Hepatic stellate cell (primary cell): Measurements from ENCODE around the gene GAL3ST1.
"Not testable (repeated sequence)": the region's sequence is repeated elsewhere in the genome, so short reads cannot be mapped to it uniquely, and the experiment has no call there.

Experiments used
- DNase-seq: peaks from one replicate; pipeline ENCODE4 v3.0.0; 2011; ENCODE audit warnings: low spot score

Gene GAL3ST1

DNA sequence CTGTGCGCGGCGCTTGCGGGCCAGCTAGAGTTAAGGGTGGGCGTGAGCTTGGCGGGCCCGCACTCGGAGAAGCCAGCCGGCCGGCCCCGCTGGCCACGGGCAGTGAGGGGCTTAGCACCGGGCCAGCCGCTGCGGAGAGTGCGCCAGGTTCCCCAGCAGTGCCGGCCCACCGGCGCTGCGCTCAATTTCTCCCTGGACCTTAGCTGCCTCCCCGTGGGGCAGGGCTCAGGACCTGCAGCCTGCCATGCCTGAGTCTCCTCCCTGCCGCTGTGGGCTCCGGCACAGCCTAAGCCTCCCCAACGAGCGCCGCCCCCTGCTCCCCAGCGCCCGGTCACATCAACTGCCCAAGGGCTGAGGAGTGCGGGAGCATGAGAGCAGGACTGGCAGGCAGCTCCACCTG, 22.4 kb upstream of the GAL3ST1 start:
- DNase-seq = no peak

DNA sequence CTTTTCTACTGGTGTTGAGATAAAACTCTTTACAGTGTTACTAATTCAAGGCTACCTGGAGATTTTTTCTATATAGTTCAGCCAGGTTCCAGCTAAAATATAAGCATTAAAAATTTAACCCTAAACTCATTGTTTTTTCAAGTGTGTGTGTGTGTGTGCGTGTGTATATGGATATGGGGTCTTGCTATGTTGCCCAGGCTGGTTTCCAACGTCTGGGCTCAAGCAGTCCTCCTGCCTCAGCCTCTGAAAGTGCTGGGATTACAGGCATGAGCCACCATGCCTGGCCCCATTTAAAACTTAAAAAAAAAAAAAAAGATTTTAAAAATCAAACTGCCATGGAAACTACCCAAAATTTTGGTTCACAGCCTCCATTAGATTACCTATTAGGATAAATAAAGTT, 21.7 kb upstream of the GAL3ST1 start:
- no peak for DNase-seq

DNA sequence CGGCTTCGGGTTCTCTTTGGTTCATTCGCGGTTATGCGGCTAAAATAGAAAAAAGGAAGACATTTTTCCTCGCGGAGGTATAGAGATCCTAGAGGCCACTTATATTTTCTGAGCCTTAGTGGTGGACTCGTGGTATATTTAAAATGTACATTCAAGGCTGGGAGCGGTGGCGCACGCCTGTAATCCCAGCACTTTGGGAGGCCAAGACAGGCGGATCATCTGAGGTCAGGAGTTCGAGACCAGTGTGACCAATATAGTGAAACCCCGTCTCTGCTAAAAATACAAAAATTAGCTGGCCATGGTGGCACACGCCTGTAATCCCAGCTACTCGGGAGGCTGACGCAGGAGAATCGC, 17.9 kb upstream of the GAL3ST1 start:
- not testable (repeated sequence) for DNase-seq

DNA sequence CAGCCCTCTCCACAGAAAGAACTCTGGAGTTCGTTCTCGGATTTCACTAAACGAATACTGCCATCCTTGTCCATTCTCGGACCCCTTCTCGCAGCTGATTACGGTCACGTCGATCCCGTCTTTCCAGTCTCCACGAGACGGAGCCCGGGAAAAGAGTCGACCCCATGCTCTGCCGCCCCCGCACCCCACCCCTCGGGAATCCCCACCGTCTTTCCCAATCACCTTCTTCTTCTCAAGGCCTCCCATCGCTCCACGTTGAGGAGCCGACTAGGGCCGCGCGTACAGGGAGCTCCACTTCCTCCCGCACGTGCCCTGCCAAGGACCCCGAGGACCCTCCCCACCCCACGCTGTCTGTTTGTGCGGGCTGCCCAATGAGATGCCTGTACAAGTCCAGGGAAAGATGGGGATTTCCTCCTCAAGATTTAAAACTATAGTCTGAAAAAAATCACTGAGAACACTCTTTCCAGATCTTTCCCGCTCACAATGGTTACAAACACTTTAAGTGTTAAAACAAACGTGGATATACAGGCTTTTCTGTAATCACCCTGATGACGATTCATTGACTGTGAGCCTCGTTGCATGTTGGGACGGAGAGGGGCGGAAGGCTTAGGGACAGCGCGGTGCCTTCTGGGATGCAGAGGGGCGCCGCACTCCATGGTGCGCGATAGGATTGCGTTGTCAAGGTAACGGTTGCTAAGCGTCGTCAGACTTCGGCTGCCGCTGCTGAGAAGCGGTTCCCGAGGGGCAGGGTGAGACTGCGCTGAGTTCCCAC, 17.3 kb upstream of the GAL3ST1 start, which contains the start of gene PES1:
Gene PES1, minus strand, starts transcription at position 323 of the 772 bp plus-strand sequence. Its CDS starts 77 bp downstream, at position 246.
- DNase-seq = peak; percentile 97

DNA sequence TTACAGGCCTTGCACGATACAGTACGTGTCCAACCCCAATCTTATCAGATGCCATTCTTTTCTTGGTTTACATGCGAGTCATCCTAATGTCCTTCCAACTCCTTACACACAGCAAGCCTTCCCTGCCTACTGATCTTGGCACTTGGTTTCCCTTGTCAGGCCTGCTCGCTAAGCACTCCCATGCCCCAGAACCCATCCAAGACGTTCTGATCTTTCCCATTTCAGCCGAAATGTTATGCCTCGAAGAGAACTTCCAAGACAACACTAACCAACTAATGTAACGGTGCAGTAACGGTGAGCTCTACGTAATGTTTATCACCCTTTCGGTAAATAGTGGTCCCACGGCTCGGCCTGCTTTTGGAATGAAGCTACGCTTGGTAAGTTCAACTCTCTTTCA, 16.7 kb upstream of the GAL3ST1 start:
- DNase-seq = no peak

DNA sequence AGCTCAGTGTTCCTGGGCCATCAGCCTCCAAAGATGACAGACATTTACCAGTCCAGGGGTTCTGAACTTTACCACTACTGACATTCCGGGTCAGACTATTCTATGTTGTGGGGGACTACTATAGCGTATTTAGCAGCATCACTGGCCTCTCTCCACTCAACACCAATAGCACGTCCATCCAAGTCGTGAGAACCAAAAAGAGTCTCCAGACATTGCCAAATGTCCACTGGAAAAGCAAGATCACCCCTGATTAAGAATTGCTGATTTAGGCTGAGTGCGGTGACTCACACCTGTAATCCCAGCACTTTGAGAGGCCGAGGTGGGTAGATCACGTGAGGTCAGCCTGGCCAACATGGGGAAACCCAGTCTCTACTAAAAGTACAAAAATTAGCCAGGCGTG, 11.9 kb upstream of the GAL3ST1 start:
- DNase-seq = no peak

DNA sequence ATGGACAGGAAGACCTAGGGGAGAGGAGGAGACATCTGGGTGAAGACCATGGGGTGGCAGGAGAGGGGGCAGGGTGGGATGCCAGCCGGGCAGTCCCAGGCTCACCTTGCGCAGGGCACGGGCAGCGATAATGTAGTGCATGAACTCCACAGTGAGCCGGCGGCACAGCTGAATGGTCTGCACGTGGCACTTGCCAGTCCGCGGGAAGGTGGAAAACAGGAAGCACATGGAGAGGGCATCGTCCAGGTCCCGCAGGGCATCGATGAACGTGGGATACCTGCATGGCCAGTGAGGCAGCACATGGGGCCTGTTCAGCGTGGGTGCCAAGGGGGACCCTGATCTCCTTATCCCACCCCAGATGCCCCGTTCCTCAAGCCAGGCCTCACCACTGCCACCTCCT, 10.0 kb upstream of the GAL3ST1 start:
- no peak for DNase-seq

DNA sequence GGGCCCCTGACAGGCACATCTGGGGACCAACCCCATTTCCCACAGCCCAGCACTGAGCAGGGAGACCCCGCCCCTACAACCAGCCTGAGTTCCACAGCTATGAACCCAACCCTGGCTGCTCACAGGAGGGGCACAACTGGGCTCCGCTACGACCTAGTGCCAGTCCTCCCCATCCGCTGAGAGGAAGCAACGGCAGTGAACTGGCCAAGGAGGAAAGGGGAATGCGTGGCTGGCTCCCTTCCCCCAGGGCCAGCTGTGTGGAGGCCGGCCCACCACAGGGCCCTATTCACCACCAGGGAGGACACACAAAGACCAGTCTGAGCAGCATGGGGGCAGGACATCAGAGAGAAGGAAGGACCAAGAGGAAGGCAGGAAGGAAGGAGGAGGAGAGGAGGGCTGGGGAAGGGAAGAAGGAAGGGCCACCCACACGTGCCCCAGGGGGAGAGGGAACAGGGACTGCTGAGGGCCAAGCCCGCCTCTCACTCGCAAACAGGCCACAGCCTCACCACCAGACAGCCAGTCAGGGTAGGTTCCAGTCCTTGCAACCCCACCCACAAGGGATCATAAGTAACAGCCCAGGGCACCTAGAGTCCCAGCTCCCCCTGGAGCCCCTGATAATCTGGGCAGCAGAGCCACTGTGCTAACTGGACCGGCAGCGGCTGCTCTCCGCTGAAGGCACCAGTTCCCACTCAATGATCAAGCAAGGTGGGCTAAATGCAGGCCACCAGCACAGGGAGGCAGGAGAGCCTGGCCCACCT, 8.5 kb upstream of the GAL3ST1 start:
- DNase-seq = no peak

DNA sequence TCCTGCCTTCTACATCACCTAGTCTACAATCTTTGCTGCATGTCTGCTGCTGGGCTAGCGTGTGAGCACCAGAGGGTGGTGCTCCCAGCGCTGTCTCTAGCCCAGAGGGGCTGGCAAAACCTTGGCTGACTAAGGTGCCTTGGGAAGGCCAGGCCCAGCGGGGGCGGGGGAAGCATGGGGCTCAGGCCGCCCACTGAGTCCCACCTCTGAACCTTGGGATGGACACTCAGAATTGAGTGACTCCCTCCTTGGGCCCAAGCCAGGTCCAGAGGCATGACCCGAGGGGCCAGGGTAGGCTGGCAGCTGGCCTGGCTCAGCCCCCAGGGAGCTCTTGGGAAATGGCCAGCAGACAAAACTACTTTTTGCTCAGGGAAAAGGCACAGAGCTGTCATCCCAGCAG, 7.6 kb upstream of the GAL3ST1 start:
- no peak for DNase-seq

DNA sequence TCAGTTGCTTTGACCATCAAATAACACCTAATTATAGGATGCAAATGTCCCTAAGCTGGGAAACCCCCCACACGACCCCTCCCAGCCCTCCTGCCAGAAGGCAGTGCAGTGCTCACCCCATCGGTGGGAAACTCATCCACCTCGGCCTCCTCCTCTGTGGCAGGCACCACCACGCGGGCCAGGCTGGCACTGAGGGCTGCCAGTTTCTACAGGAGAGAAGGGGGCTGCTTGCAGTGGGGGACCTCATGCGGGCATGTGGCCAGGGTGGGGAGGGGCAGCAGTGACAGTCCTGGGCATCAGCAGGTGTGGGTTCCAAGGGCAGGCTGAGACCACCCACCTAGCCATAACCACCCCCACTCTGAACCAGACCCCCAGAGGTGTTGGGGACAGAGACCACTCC, 6.4 kb upstream of the GAL3ST1 start:
- no peak for DNase-seq

DNA sequence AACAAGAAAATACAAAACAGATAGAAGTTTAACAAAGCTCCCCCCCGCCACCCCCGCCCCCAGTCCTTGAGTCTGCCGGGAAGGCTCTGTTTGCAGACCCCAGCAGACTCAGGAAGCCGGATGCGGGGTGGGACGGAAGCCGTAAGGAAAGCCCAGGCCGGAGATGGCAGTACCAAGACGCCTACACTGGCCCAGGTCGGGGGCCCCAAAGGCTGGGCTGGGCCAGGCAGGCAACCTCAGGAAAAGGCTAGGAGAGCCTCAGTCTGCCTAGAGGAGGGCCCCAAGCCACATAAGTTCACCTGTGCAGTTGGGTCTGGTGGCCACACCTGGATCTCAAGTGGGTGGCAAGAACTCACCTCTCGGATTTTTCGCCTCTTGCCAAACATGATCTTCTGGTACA, 4.0 kb upstream of the GAL3ST1 start:
- DNase-seq = no peak

DNA sequence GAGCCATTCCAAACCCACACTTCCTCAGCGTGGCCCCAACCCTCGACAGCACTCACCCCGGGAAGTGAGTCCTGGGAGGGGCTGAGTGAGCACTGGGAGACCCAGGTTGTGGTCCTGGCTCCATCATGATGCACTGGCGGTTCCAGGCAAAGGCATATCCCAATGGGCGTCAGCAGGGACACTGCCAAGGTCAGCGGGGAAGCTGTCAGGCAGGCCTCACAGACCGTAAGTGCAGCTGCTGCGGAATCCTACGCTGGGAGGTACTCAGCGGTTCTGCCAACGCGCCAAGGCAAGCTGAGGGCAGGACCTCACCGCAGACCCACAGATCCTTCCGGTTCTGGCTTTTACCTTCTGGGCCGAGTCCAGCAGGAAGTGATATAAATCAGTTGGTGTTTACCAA, 1.4 kb upstream of the GAL3ST1 start:
- DNase-seq = no peak

DNA sequence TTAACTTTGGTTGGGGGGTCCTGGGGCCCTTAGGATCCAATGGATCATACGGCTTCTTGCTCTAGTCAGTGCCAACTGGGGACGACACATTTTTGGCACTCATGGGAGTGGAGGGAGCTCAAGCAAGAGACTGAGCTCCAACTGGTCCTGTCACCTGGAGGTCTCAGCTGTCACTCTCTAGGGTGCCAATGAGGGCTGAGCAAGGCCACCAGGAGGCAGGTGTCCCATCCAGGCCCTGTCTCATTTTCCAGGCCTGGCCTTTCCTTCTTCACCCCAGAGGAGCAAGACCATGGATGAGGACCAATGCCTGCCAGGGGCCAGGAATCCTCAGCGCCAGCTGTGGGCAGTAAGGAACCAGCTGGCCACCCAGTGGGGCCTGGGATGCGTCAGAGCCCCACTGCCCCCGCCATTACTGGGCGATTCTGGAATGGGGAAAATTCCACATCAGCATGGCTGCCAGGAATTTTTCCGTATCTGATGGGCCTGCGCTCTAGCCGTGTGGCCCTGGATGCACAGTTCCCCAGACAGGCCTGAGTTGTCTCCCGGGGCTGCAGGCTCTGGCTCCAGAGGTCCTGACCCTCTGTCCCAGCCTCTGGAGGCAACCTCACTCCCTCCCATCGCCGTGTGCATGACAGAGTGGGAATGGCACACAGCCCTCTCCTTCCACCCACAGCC, 669 bp upstream of the GAL3ST1 start:
- DNase-seq = peak; percentile 93

DNA sequence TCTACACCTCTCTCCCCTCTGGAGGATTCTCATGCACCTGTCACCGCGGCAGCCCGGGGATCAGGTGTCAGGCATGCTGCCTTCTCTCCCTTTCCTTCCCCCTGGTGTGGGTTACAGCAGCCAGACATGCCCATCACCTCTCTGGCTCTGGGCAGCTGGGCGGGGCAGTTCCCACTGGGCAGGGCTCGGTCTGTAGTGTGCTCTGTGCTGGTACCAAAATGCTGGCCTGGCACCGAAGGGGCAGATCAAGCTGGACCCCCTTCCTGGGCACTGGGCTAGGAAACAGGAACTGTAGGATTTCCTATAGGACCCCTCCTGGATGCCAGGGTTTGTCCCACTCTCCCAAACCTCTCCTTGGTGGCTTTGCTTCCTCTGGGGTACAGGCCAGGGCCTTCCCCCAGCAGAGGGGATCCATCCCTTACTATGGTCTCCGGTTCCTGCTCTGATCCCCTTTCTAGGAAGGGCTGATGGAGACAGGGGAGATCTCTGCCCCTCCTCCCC, 821 bp downstream of the GAL3ST1 start:
- DNase-seq = no peak

DNA sequence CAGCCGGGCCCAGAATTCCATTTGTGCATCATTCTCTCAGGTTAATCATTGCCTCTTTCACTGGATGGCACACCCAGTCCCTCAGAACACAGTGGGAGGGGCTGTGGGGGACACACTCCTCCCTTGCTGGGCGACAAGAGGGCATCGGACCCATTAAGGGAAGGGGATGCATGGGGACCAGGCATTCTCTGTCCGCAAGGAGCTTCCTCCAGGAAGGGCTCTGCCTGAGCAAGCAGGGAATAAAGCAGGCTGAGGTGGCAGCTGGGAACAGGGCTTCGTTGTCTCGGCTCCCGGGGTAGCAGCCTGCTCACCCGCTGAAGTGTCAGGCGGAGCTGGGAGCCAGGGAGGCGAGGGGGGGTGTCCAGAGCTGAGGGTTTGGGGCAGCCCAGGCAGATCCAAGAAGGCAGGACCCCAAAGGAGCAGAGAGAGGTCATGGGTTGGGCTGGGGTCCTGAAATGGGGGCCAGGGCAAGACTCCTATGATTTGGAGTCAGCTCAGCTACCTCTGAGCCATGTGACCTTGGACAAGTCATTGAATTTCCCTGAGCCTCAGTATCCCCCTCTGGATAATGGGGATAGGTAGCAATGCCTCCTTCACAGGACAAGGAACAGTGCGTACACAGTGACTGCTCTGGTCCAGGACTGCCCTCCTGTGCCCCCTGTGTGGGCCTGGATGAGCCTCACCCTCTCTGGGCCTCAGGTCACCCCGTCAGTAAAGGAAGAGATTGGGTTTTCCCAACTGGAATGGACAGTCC, 1.4 kb downstream of the GAL3ST1 start:
- DNase-seq = no peak

DNA sequence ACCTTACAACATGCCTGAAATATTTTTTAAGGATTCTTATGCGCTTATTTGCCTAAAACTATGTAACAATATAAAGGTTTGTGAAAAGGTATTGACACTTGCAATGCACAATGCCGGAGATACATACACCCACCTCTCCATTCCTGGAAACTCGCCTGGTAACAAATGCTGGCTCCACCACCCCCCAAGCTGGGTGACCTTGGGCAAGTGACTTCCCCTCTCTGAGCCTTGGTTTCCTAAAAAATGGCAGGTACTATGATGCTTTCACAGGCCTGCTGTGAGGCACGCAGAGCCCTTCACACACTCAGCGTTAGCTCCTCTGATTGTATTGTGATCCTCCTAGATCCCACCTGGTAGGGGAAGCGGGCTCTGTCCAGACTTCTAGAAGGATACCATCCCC, 2.3 kb downstream of the GAL3ST1 start:
- no peak for DNase-seq

DNA sequence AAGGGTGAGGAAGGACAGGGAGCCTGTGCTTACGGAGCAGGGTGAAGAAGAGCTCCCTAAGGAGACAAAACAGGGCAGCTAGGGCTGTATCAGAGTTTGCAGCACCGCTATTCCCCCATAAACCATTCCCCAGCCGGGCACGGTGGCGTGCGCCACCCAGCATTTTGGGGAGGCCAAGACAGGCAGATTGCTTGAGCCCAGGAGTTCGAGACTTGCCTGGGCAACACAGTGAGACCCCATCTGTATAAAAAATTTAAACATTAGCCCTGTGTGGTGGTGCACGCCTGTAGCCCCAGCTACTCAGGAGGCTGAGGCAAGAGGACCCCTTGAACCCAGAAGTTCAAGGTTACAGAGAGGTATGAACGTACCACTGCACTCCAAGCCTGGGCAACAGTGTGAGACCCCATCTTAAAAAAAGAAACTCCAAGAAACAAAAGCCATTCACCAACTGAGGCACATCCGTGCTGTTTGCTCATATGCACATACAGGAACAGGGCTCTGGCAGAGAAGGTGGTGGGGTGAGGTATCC, 4.7 kb downstream of the GAL3ST1 start:
- DNase-seq = no peak

DNA sequence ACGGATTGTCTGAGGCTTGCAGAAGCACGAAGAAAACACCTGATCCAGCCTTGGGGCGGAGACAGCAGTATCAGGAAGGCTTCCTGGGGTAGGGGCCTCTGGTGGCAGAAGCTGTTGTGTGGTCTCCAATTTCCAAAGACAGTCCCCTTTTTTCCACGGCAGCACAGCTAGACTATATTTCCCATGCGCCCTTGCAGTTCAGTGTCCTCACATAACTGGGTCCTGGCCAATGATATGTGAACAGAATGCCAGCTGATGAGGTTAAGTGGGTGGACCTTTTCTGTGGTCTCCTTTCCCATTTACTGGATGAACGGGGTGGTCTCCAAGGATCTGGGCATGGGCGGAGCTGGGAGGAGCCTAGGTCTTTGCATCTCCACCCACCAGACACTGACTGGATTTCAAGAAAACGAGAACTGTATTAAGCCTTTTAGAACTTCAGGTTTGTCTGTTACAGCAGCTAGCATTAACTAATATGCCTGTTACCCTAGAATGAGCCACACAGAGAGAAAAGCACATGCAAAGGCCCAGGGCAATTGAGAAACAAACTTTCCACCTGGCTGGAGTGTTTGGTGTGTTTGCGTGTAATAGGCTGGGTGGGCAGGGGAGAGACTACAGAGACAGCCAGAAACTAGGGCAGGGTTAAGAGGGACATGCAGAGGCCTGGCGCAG, 6.2 kb downstream of the GAL3ST1 start:
- no peak for DNase-seq

DNA sequence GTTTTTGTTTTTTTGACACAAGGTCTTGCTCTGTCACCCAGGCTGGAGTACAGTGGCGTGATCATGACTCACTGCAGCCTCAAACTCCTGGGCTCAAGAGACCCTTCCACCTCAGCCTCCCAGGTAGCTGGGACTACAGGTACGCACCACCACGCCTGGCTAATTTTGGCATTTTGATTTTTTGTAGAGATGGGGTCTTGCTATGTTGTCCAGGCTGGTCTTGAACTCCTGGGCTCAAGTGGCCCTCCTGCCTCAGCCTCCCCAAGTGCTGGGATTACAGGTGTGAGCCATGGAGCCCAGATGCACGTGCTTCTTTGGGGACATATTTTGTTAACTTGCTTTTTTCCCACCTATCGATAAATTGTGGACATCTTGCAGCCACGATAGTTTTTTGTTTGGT, 7.2 kb downstream of the GAL3ST1 start:
- DNase-seq = not testable (repeated sequence)

DNA sequence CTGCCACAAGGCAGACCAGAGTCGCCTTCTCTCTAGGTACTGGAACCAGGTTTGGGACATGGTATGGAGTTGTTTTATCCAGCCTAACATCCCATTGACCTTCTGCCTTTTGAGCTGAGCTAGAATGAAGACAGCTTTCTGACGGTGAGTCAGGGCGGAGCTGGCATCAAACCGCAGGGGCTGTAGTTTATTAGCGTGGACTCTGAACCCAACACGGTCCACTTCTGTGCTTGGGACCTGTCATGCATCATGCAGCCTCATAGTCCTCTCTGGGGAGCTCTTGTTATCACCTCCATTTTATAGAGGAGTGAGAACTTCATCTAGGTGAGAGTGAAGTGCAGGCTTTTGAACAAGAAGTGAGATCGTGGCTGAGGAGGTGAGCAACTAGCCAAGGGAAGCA, 8.3 kb downstream of the GAL3ST1 start:
- no peak for DNase-seq

DNA sequence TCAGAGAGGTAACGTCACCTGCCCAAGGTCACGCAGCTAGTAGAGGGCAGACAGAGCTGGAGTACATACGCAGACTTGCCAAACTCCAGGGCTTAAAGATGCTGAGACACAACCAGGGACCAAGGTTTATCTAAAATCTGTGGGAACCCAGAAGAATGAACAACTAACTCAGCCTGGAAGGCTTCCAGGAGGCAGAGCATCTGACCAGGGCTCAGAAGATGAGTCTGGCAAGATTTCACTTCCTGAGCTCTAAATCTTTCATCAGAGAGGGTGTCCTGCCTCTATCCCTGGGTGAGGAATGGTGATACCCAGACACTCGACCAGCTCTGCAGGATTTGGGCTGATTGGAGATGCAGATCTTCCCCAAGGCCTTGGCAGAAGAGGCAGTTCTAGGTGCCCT, 9.1 kb downstream of the GAL3ST1 start:
- DNase-seq = no peak
